Glutamatergic neuron (in vitro differentiated cells): ENCODE results near the gene PNMA8C. TPM values are rescaled to one million over a fixed set of nuclear protein-coding genes. Genes with fewer than 3 reads are reported as not detected.
A peak's percentile ranks its signal among the peaks of the same experiment; 100 is the strongest.

Source experiments
- DNase-seq: peaks from one replicate; pipeline ENCODE4 v3.0.0; 2022
- H3K27ac Mint-ChIP-seq: one replicate; pipeline ENCODE4 v1.8.0; 2020; ENCODE audit warnings: mild to moderate bottlenecking, mixed read lengths, inconsistent platforms; ENCODE audit not compliant: unreplicated experiment
- H3K27me3 Mint-ChIP-seq: one replicate; pipeline ENCODE4 v1.8.0; 2020; ENCODE audit warnings: mild to moderate bottlenecking, moderate library complexity, mixed read lengths, inconsistent platforms; ENCODE audit not compliant: unreplicated experiment
- H3K36me3 Mint-ChIP-seq: one replicate; pipeline ENCODE4 v1.8.0; 2020; ENCODE audit warnings: mild to moderate bottlenecking, mixed read lengths, inconsistent platforms; ENCODE audit not compliant: unreplicated experiment
- H3K4me1 Mint-ChIP-seq: one replicate; pipeline ENCODE4 v1.8.0; 2020; ENCODE audit warnings: mild to moderate bottlenecking, low read depth, mixed read lengths, inconsistent platforms; ENCODE audit not compliant: unreplicated experiment
- H3K4me3 Mint-ChIP-seq: one replicate; pipeline ENCODE4 v1.8.0; 2020; ENCODE audit warnings: mild to moderate bottlenecking, mixed read lengths, inconsistent platforms; ENCODE audit not compliant: unreplicated experiment
- H3K9me3 Mint-ChIP-seq: one replicate; pipeline ENCODE4 v1.8.0; 2020; ENCODE audit warnings: mild to moderate bottlenecking, moderate library complexity, mixed read lengths, inconsistent platforms; ENCODE audit not compliant: unreplicated experiment
- CTCF ChIP-seq: fragments of 200-600 bp; sonication (generic); IDR thresholded peaks from one replicate; pipeline ENCODE4 v1.5.0; 2021; ENCODE audit not compliant: partially characterized antibody, unreplicated experiment
- total RNA-seq: library from RNA; stranded (reverse); fragmentation: NEBNext Ultra II Directional; extraction: Animal tissue kit (Norgen Biotek cat#: 25700); gene quantifications from one replicate; pipeline ENCODE4 v1.2.1, GENCODE V29; 2021; ENCODE audit not compliant: unreplicated experiment

The PNMA8C gene
- total RNA-seq, 1 donor from 2014 or later: 5.3 TPM

GRCh38 chr19:46394402-46394797 lies 34.3 kb downstream of the PNMA8C start:
- no peak for DNase-seq
- Mint-ChIP-seq H3K36me3 (peaks cover 4% of the 10 kb centered on the region), H3K27me3 (peaks cover 4% of the 10 kb centered on the region), H3K9me3 (peaks cover 4% of the 10 kb centered on the region), H3K27ac (no peak overlapping the region), H3K4me1 (peaks cover 16% of the 10 kb centered on the region), H3K4me3 (no peak overlapping the region)
- TF ChIP-seq CTCF: no peak

- H3K9me3 Mint-ChIP-seq: peaks cover 4% of the 10 kb centered on the region
- no peak overlapping the region for H3K4me3 Mint-ChIP-seq
- H3K4me1 Mint-ChIP-seq: peaks cover 16% of the 10 kb centered on the region
- H3K27me3 Mint-ChIP-seq: peaks cover 4% of the 10 kb centered on the region
- DNase-seq: peak; percentile 45
- H3K36me3 Mint-ChIP-seq: peaks cover 7% of the 10 kb centered on the region
- H3K27ac Mint-ChIP-seq: peak overlapping the region; percentile 81
- TF ChIP-seq CTCF: no peak
Measured at GRCh38 chr19:46393456-46394401, 35.0 kb downstream of the PNMA8C start.

- H3K36me3 Mint-ChIP-seq: peaks cover 7% of the 10 kb centered on the region
- no peak for TF ChIP-seq CTCF
- H3K27me3 Mint-ChIP-seq: peaks cover 4% of the 10 kb centered on the region
- no peak overlapping the region for H3K4me3 Mint-ChIP-seq
- no peak for DNase-seq
- H3K27ac Mint-ChIP-seq: peak overlapping the region; percentile 81
- H3K9me3 Mint-ChIP-seq: peaks cover 4% of the 10 kb centered on the region
- peaks cover 16% of the 10 kb centered on the region for H3K4me1 Mint-ChIP-seq
Measured at GRCh38 chr19:46392837-46393236, 35.9 kb downstream of the PNMA8C start.

GRCh38 chr19:46392252-46392801 lies 36.4 kb downstream of the PNMA8C start:
- peaks cover 7% of the 10 kb centered on the region for H3K36me3 Mint-ChIP-seq
- DNase-seq: no peak
- peaks cover 4% of the 10 kb centered on the region for H3K9me3 Mint-ChIP-seq
- H3K4me1 Mint-ChIP-seq: peaks cover 16% of the 10 kb centered on the region
- H3K27me3 Mint-ChIP-seq: peaks cover 4% of the 10 kb centered on the region
- peak overlapping the region; percentile 14 for H3K4me3 Mint-ChIP-seq
- peak overlapping the region; percentile 81 for H3K27ac Mint-ChIP-seq
- TF ChIP-seq CTCF: no peak
